Activated T-cell treated with anti-CD3 and anti-CD28 coated beads, Interleukin-2, amount 50 U/mL, for 72 hours (primary cell): Measurements from ENCODE around the gene GPRC5B. TPM values are rescaled to one million over a fixed set of nuclear protein-coding genes. Genes with fewer than 3 reads are reported as not detected.

Source experiments
- ATAC-seq, 2 donors: fragments of 150-1000 bp; cut with Tn5 transposase; replicated peaks in 1 of 2; 2 replicates each; pipeline ENCODE4 v1.10.0; 2021; ENCODE audit warnings: moderate library complexity in 2 of 2, mild to moderate bottlenecking in 1 of 2
- DNase-seq, 2 donors: peaks; one replicate each; pipeline ENCODE4 v3.0.0; 2021 to 2022; ENCODE audit warnings: mixed read lengths in 1 of 2
- H3K27ac Mint-ChIP-seq: one replicate; pipeline ENCODE4 v1.8.0; 2022; ENCODE audit warnings: mild to moderate bottlenecking, moderate library complexity, mixed read lengths
- H3K27me3 Mint-ChIP-seq: one replicate; pipeline ENCODE4 v1.8.0; 2022; ENCODE audit warnings: low read depth, mixed read lengths
- H3K36me3 Mint-ChIP-seq, 2 donors: one replicate each; pipeline ENCODE4 v1.8.0; 2022; ENCODE audit warnings: mixed read lengths in 2 of 2, mild to moderate bottlenecking in 1 of 2; ENCODE audit not compliant: insufficient read depth in 2 of 2
- H3K4me1 Mint-ChIP-seq: one replicate; pipeline ENCODE4 v1.8.0; 2022; ENCODE audit warnings: low read depth, mixed read lengths
- H3K4me3 Mint-ChIP-seq, 2 donors: one replicate each; pipeline ENCODE4 v1.8.0; 2022; ENCODE audit warnings: mild to moderate bottlenecking in 2 of 2, mixed read lengths in 2 of 2, moderate library complexity in 2 of 2
- H3K9me3 Mint-ChIP-seq, 2 donors: one replicate each; pipeline ENCODE4 v1.8.0; 2022; ENCODE audit warnings: mixed read lengths in 2 of 2
- total RNA-seq, 2 donors: library from RNA; stranded (reverse); gene quantifications; one replicate each; pipeline ENCODE4 v1.2.3, GENCODE V29; 2022

Gene GPRC5B
- total RNA-seq, 2 donors from 2014 or later = 0.17 TPM; not detected in 1

DNA sequence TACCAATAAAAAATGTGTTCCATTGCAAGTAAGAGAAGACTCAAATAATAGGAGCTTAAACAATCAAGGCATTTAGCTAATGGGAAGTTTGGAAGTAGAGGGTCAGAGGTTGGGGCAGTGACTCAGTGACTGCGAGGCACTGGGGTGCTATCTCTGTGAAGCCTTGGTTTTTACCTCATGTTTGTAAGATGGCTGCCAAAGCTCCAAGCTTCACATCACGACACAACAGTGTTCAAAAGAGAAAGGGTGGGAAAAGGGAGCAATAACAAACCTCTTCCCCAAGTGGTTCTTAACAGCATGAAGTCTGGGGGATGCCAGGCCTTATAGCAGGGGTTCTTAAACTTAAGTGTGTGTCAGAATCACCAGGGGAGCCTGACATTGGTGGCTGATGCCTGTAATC is 26.6 kb upstream of the GPRC5B start:
- Mint-ChIP-seq H3K27ac (no peak overlapping the region), H3K4me1 (peaks cover 12% of the 10 kb centered on the region), H3K27me3 (peaks cover 15% of the 10 kb centered on the region), H3K9me3 (no peaks in the 10 kb centered on the region), H3K36me3 (no peaks in the 10 kb centered on the region), H3K4me3 (no peak overlapping the region)
- no peak for ATAC-seq
- DNase-seq = no peak

DNA sequence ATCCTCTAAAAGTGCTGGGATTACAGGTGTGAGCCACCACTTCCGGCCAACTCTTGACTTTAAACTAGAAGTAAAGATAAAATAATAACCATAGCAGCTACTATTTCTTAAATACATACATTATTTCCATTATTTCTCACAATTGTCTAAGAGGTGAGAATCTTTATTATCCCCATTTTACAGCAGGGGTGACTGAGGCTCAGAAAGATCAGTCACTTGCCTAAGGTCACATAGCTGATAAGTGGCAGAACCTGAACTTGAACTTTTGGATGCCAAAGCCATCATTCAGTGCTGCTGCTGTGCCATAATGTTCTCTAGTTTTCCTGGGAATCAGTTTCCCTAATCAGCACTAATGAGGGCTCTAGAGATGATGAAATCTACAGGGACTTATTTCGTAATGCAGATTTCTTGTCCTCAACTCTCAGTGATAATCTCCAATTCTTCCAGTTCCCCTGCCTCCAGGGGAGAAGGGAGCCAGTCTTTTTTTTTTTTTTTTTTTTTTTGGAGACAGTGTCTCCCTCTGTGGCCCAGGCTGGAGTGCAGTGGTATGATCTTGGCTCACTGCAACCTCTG is 25.2 kb upstream of the GPRC5B start:
- DNase-seq (no peak), ATAC-seq (no peak)
- Mint-ChIP-seq H3K36me3 (no peaks in the 10 kb centered on the region), H3K9me3 (no peaks in the 10 kb centered on the region), H3K4me3 (no peak overlapping the region), H3K27me3 (peaks cover 15% of the 10 kb centered on the region), H3K4me1 (peaks cover 12% of the 10 kb centered on the region), H3K27ac (no peak overlapping the region)

DNA sequence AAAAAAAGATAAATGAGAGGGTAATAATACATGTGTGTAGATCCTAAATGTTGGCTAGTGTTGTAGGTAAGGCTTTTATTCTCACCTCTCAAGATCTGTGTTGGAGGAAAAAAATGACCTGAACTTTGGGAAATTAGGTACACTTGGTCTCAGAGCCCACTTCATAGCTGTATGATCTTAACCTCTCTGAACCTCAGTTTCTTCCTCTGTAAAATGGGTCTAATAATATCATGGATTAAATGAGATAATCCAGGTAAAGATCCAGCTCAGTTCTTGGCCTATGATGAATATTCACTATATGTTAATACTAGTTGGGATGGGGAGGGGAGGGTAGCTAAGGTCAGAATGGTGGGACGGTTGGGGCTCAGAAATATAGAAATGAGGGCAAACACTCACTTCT is 24.3 kb upstream of the GPRC5B start:
- no peak for ATAC-seq

DNA sequence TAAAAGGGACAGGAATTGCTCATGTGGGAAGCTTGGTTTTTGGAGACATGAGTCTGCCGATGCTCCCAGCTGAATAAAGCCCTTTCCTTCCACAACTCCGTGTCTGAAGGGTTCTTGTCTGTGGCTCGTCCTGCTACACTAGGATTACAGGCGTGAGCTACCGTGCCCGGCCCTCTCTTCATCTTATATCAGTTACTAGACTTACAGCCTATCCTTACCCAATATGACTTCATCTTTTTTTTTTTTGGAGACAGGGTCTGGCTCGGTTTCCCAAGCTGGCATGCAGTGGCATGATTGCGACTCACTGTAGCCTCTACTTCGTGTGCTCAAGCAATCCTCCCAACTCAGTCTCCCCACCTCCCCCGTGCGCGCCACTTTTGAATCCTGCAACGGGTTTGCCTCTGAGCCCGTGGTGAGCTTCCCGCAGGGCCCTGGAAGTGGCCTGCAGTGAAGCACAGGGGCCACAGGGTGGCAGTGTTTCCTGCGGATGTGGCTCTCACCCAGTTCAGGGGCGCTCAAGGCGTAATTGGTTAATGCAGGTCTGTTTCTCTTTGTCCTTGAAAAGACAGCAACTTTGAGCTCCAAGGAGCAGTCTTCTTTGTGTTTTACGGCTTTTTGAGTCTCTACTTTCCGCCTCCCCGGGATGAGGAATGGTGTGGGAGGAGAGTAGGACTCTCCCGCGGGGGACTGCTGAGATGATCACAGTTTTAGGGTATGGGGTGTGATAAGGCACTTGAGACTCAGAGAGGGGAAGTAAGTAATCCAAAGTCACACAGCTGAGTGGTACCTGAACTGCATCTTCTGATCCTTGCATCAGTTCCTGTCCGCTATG is 22.7 kb upstream of the GPRC5B start:
- peak overlapping the region; percentile 65 to 79 for H3K4me3 Mint-ChIP-seq
- peaks cover 12% of the 10 kb centered on the region for H3K4me1 Mint-ChIP-seq

More for the DNA sequence above, 24.3 kb upstream of the GPRC5B start:
- no peak overlapping the region for H3K27ac Mint-ChIP-seq
- H3K4me3 Mint-ChIP-seq = no peak overlapping the region
- peaks cover 15% of the 10 kb centered on the region for H3K27me3 Mint-ChIP-seq
- peaks cover 12% of the 10 kb centered on the region for H3K4me1 Mint-ChIP-seq
- no peaks in the 10 kb centered on the region for H3K9me3 Mint-ChIP-seq
- H3K36me3 Mint-ChIP-seq = no peaks in the 10 kb centered on the region
- DNase-seq = no peak

DNA sequence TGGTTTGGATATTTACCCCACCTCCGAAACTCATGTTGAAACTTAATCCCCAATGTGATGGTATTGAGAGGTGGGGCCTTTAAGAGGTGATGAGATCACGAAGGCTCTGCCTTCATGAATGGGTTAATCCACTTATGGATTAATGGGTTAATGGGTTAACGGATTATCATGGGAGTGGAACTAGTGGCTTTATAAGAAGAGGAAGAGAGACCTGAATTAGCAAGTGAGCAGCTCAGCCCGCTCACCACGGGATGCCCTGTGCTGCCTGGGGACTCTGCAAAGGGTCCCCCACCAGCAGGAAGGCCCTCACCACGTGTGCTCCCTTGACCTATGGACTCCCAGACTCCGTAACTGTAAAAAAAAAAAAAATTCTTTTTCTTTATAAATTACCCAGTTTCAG is 16.5 kb upstream of the GPRC5B start:
- Mint-ChIP-seq H3K27ac (no peak overlapping the region), H3K4me3 (no peak overlapping the region), H3K9me3 (no peaks in the 10 kb centered on the region), H3K4me1 (peaks cover 6% of the 10 kb centered on the region), H3K36me3 (no peaks in the 10 kb centered on the region), H3K27me3 (peaks cover 9% of the 10 kb centered on the region)
- no peak for ATAC-seq
- DNase-seq = no peak

More for the DNA sequence above, 22.7 kb upstream of the GPRC5B start:
- no peak overlapping the region for H3K27ac Mint-ChIP-seq
- H3K27me3 Mint-ChIP-seq = peaks cover 15% of the 10 kb centered on the region
- H3K9me3 Mint-ChIP-seq = no peaks in the 10 kb centered on the region
- ATAC-seq (peak; percentile 87 to 88), DNase-seq (peak; percentile 66 to 75)
- H3K36me3 Mint-ChIP-seq = no peaks in the 10 kb centered on the region

DNA sequence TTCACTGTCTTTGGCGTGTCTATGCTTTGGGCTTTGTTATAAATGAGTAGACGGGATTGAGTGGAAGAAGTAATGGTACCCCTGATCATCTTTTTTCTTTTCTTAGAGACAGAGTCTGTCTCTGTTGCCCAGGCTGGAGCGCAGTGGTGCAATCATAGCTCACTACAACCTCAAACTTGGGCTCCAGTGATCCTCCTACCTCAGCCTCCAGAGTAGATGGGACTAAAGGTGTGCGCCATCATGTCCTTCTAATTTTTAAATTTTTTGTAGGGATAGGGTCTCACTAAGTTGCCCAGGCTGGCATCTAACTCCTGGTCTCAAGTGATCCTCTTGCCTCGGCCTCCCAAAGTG is 14.9 kb upstream of the GPRC5B start:
- H3K9me3 Mint-ChIP-seq = no peaks in the 10 kb centered on the region
- no peaks in the 10 kb centered on the region for H3K36me3 Mint-ChIP-seq
- no peak overlapping the region for H3K4me3 Mint-ChIP-seq
- peaks cover 9% of the 10 kb centered on the region for H3K27me3 Mint-ChIP-seq
- no peak overlapping the region for H3K27ac Mint-ChIP-seq
- peaks cover 6% of the 10 kb centered on the region for H3K4me1 Mint-ChIP-seq
- no peak for ATAC-seq
- no peak for DNase-seq

DNA sequence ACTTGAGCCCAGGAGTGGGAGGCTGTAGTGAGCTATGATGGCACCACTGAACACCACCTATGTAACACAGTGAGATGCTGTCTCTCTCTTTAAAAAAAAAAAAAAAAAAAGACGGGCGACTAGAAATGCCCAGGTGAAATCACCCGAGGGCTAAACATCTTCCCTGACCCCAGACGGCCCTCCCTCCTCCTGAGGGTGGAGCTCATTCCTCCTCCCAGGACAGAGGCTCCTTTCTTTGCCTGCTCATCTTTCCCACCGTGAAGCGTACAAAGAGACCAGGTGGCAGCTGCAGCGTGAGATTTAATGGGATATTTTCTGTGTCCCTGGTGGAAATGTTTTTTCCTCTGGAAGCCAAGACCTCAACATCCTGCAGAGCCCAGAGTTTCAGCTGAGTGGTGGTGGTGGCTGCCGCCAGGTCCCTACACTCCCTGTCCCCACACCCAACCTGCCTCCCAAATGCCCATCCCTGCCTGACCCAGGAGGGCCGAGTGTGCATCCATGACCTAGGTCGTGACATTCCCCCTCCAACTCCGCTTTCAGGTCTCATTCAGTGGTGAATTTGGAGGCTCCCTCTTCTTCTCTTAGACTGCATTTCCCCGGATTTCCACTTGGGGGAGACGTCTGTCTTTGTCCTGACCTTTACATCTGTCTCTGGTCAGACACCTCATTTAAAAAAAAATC is 14.4 kb upstream of the GPRC5B start:
- Mint-ChIP-seq H3K36me3 (no peaks in the 10 kb centered on the region), H3K4me1 (peaks cover 6% of the 10 kb centered on the region), H3K27ac (no peak overlapping the region), H3K9me3 (no peaks in the 10 kb centered on the region), H3K27me3 (peaks cover 9% of the 10 kb centered on the region), H3K4me3 (no peak overlapping the region)
- DNase-seq (peak; percentile 51 to 58), ATAC-seq (peak; percentile 40 to 53)

DNA sequence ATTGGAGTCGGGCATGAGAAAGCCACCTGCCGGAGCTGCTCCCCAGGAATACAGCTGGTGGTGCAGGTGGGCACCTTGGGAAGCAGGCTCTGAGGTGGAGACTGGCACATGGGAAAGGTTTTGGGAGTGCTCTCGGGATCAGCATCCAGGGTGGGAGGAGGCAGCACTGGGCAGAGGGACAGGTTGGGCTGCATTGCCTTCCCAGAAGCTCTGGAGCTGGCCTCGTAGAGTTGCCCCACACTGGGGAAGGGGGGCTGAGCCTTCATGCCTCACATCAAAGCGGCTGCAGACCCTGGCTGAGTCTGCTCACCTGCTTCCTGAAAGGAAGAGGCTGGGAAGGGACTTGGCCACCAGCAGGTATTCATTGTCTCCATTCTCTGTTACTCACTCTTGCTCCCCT is 13.5 kb upstream of the GPRC5B start:
- peaks cover 6% of the 10 kb centered on the region for H3K4me1 Mint-ChIP-seq
- no peaks in the 10 kb centered on the region for H3K9me3 Mint-ChIP-seq
- peaks cover 9% of the 10 kb centered on the region for H3K27me3 Mint-ChIP-seq
- H3K27ac Mint-ChIP-seq = no peak overlapping the region
- ATAC-seq (no peak), DNase-seq (no peak)
- no peaks in the 10 kb centered on the region for H3K36me3 Mint-ChIP-seq
- H3K4me3 Mint-ChIP-seq = no peak overlapping the region

DNA sequence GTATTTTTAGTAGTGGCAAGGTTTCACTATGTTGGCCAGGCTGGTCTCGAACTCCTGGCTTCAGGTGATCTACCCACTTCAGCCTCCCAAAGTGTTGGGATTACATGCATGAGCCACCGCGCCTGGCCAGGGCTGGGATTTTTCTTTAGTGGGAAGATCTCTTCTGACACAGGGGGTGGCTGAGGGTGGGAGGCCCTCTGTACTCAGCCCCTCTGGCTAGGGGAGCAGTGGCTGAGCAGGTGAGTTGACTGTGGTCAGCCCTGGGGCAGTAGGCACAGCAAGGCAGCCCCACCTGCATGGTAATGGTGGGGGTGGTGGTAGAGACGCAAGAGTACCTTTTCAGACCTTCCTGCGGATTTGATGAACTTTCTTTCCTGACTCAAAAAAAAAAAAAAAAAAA is 12.3 kb upstream of the GPRC5B start:
- H3K27ac Mint-ChIP-seq = no peak overlapping the region
- H3K27me3 Mint-ChIP-seq = peaks cover 9% of the 10 kb centered on the region
- DNase-seq (no peak), ATAC-seq (no peak)
- H3K4me3 Mint-ChIP-seq = no peak overlapping the region
- no peaks in the 10 kb centered on the region for H3K36me3 Mint-ChIP-seq
- no peaks in the 10 kb centered on the region for H3K9me3 Mint-ChIP-seq
- H3K4me1 Mint-ChIP-seq = peaks cover 6% of the 10 kb centered on the region

DNA sequence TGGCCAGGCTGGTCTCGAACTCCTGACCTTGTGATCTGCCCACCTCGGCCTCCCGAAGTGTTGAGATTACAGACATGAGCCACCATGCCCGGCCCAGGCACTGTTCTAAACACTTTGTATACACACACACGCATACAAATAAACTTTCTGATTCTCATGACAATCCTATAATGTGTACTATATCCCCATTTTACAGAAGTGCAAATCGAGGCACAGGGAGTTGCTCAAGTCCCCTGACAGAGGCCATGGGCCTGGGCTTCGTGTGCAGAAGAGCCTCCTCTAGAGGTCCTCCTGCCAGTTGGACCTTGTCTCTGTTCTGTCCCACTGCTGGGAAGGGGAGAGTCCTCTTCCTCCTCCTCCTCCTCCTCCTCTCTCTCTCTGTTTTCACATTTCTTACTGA is 9.9 kb upstream of the GPRC5B start:
- no peak for DNase-seq
- H3K27me3 Mint-ChIP-seq = peaks cover 7% of the 10 kb centered on the region

DNA sequence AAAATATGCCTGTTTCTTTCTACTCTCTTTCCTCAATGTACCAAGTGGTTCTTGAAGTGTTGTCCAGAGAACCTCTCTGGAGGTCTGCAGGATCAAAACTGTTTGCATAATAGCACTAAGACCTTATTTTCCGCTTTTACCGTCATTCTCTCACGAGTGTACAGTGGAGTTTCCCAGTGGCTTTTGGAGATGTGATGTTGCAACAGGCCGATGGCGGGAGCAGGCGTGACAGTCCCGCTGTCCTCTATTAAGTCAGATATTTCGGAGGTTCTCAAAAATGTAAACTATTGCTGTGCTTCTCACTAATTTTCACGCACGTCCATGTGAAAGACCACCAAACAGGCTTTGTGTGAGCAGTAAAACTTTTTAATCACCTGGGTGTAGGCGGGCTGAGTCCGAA is 8.3 kb upstream of the GPRC5B start:
- ATAC-seq = no peak
- Mint-ChIP-seq H3K27ac (no peak overlapping the region), H3K9me3 (peaks cover 0 to 2% of the 10 kb centered on the region in 2 donors), H3K36me3 (no peaks in the 10 kb centered on the region), H3K4me1 (peaks cover 7% of the 10 kb centered on the region), H3K27me3 (no peaks in the 10 kb centered on the region), H3K4me3 (no peak overlapping the region)
- no peak for DNase-seq

More for the DNA sequence above, 9.9 kb upstream of the GPRC5B start:
- Mint-ChIP-seq H3K9me3 (peaks cover 0 to 2% of the 10 kb centered on the region in 2 donors), H3K4me3 (no peak overlapping the region), H3K4me1 (peaks cover 6% of the 10 kb centered on the region), H3K27ac (no peak overlapping the region), H3K36me3 (no peaks in the 10 kb centered on the region)
- ATAC-seq = no peak

DNA sequence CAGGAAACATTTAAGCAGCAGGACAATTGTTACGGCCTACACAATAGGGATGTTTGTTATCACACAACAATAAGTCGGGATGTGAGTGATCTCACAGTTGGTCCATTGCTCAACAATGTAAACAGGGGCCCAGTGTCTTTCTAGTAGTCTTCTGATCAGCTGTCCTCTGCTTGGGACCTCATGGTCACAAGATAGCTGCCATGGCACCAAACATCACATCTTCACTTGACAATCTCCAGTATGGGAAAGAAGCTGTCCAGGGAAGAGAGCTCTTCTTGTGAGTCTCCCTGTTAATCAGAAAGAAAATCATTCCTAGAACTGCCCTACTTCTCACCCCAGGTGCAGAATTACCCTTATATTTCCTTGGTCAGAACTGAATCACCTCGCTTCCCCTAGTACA is 6.3 kb upstream of the GPRC5B start:
- ATAC-seq (no peak), DNase-seq (no peak)
- Mint-ChIP-seq H3K9me3 (peaks cover 0 to 2% of the 10 kb centered on the region in 2 donors), H3K36me3 (no peaks in the 10 kb centered on the region), H3K27ac (no peak overlapping the region), H3K27me3 (peaks cover 4% of the 10 kb centered on the region), H3K4me1 (peaks cover 15% of the 10 kb centered on the region), H3K4me3 (no peak overlapping the region)

DNA sequence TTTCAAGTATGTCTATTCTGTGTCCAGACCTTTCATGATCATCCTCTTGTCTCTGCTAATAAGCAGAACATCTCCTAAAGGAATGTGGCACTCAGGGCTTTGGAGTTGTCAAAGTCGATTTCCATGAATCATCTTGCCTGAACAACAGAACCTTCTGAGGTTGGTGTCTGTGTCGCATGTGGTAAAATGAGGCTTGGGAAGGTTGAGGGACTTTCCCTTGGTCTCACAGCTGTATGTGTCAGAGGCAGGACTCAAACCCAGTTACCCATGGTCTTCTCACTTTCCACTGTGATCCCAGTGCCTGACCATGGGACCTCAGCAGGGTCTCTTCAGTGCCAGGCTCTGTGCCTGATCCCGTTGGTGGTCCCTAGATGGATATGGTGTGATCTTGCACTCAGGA is 4.2 kb upstream of the GPRC5B start:
- no peaks in the 10 kb centered on the region for H3K36me3 Mint-ChIP-seq
- H3K9me3 Mint-ChIP-seq = peaks cover 0 to 2% of the 10 kb centered on the region in 2 donors
- DNase-seq = peak in 1 of 2 donors; percentile 16
- peaks cover 24% of the 10 kb centered on the region for H3K4me1 Mint-ChIP-seq
- H3K4me3 Mint-ChIP-seq = no peak overlapping the region
- H3K27me3 Mint-ChIP-seq = peaks cover 13% of the 10 kb centered on the region
- ATAC-seq = no peak
- no peak overlapping the region for H3K27ac Mint-ChIP-seq
